Activated CD8-positive, alpha-beta memory T cell treated with anti-CD3 and anti-CD28 coated beads for 48 hours (primary cell): Measurements from ENCODE around the gene LRRC2.

Experiments used
- DNase-seq, 3 experiments: peaks; one replicate each; pipeline ENCODE4 v3.0.0-alpha.2; 2020; ENCODE audit warnings: low read depth in 2 of 3, low spot score in 2 of 3

Gene LRRC2

GRCh38 chr3:46482632-46483350 lies 83.3 kb downstream of the LRRC2 start:
- no peak for DNase-seq

DNA sequence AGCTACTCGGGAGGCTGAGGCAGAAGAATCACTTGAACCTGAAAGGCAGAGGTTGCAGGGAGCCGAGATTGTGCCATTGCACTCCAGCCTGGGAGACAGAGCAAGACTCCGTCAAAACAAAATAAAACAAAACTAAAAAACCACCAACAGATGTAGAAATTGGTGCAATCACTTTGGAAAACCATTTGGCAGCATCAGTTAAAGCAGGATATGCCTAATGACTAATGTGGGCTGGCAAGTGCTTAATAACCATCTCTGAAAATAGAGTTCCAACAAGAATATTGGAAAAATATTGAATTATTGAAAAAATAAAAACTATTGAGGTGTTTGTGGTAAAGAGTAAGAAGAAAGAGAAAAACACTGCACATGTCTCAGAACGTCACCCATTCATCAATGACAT lies 84.5 kb downstream of the LRRC2 start:
- DNase-seq: no peak

- no peak for DNase-seq
Observed at GRCh38 chr3:46480491-46481195, 85.5 kb downstream of the LRRC2 start.

DNA sequence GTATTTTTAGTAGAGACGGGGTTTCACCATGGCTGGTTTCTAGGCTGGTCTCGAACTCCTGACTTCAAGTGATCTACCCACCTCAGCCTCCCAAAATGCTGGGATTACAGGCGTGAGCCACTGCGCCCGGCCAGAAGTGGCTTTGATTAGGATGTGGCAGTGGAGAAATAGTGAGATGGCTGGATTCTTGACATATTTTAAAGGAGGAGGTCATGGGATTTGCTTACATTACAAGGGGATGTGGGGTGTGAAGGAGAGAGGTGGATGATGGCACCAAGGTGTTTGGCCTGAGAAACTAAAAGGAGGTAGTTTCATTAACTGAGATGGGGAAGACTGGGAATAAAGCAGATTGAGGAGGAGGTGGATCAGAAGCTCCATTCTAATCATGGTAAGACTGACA lies 86.4 kb downstream of the LRRC2 start:
- no peak for DNase-seq

- DNase-seq: no peak
Observed at GRCh38 chr3:46479021-46479420, 87.1 kb downstream of the LRRC2 start.

- DNase-seq: no peak
Observed at GRCh38 chr3:46478341-46478740, 87.8 kb downstream of the LRRC2 start.

GRCh38 chr3:46477756-46478155 lies 88.3 kb downstream of the LRRC2 start:
- no peak for DNase-seq

- DNase-seq: no peak
Observed at GRCh38 chr3:46477145-46477544, 89.0 kb downstream of the LRRC2 start.

- no peak for DNase-seq
Observed at GRCh38 chr3:46472736-46473135, 93.4 kb downstream of the LRRC2 start.

- DNase-seq: no peak
Observed at GRCh38 chr3:46471371-46471914, 94.7 kb downstream of the LRRC2 start.

DNA sequence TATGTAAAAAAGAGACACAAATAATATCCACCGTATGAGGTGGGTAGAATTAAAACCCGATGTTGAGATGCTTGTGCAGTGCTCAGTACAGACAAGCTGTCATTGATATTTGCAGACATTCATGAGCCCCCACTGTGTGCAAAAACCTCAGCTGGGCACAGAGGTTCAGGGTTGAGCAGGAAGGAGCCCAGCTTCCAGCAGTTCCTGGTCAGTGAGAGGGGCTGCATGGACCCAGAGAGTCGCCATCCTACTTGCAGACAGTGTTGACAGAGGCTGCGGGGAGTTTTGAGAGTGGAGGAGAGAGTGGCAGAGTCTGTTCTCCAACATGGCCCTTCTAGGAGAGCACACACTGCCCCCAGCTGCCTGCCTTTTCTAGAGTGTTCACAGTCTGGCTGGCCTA lies 95.3 kb downstream of the LRRC2 start:
- no peak for DNase-seq

DNA sequence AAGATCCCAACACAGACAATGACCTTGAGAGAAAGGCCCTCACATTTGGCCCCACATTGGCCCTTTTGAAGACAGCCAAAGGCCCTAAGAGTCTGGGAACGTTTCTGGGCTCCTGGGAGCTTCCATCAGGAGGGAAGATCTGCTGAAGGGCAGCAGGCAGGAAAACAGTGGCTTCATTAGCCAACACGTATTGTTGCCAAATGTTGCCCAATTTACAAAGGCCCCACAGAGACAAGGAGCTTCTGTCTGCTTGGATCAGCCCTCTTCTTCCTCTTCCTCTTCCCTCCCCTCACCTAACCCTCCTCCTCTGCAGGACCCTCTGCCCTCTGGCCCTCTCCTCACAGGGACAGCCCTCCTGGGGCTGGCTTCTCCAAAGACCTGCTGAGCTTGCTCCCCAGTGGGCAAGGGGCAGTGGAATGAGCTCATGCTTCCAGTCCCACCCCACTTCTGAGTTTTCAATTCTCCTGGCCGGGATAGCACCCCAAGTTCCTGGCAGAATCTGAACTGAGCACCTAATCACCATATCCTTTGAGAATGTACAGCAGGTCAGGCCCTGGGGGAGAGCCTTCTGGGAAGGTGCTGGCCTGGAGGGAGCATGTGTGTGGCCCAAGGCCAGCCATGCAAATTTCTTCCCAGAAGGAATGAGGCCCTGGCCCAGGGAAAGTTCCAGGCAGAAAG lies 96.3 kb downstream of the LRRC2 start:
- DNase-seq: no peak

DNA sequence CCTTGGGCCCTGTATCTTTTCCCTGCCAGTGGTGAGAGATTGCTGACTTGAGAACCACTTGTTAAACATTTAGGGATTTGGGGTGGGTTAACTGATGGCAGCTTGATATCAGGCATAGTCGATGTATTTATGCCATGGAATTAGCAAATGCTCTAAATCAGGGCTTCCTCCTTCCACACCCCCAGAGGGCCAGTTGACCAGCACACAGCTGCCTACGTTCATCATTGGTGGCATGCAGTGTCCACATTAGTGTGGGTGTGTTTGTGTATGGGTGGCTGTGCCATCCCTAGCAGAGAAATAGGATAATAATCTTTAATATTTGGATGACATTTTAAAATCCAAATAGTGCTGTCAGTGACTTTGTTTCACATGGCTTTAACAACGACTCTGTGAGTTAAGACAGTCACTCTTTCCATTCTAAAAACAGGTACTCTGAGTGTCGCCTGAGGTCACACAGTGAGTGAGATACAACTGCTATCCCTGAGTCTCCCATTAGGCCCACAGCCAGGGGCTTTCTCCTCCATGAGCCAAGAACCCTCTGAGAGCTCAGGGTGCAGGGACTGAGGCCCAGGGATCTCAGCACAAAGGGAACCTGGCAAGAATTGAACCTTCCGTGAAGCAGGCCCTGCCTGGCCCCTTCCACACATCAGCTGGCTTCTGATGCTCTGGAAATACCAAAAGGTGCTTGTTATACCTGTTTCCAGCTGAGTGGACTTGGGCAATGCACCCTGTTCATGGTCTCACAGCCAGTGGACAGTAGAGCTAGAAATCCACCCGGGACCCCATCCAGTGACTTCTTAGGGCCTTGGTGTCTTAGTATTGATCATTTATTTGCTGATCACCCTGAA lies 97.1 kb downstream of the LRRC2 start:
- no peak for DNase-seq

- DNase-seq: no peak
Observed at GRCh38 chr3:46467562-46467961, 98.5 kb downstream of the LRRC2 start.

DNA sequence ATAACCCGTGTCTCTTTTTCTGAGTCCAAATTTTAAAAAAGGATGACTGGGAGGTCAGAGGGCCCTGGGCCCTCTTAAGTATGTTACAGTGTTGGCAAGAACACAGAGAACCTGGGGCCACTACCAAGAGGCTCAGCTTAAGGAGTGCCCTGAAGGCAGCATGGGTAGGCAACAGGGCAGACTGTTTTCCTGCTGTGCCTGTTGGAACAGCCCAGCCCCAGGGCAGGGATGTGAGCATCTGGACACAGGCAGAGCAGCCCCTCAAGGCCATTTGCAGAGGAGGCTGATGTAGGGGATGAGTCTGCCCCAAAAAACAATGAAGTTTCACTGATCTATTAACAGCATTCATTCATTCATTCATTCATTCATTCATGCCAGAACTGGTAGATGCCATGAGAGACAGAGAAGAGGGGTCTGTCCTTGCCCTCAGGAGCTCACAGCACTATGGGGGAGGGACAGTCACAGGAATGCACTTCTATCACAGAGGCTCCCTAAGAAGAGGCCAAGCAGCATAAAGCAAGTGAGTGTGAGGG lies 99.2 kb downstream of the LRRC2 start:
- DNase-seq: no peak

DNA sequence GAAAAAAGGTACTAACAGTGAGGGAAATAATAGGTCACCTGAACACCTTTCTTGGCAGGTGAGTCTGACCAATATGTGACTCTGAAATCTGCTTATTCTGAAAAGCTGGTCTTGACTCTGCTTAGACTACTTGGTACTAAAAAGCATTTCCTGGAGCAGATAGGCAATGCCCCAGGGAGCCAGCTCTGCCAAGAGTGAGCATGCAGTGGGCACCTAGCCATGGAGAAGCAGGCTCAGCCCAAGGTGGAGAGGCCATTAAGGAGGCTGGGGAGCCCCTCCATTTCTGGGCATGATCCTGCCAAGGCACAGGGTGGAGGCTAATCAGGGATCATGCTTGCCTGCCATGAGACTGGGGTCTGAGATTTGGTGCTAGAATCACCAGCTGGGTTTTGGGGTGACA lies 99.8 kb downstream of the LRRC2 start:
- DNase-seq: no peak
